Measurements from ENCODE around the gene SEMA3D. TPM values are rescaled to one million over a fixed set of nuclear protein-coding genes. Genes with fewer than 3 reads are reported as not detected.

Gene SEMA3D
- total RNA-seq, 1 donor from 2014 or later, result 4.5 TPM

GRCh38 chr7:85160223-85160622 lies 26.6 kb downstream of the SEMA3D start:
- Histone ChIP-seq H3K4me1 (no peaks in the 10 kb centered on the region), H3K9me3 (no peaks in the 10 kb centered on the region), H3K4me3 (no peak overlapping the region), H3K27me3 (no peaks in the 10 kb centered on the region), H3K27ac (no peak overlapping the region), H3K36me3 (no peaks in the 10 kb centered on the region)
- TF ChIP-seq CTCF (IDR thresholded peaks at IDR 0.05), result no peak
- intact Hi-C loops (cut with DNase I), result no loop called here
- no peak for DNase-seq (ENCODE audit: low spot score in 2 of 2)

- Histone ChIP-seq H3K36me3 (no peaks in the 10 kb centered on the region), H3K9me3 (no peaks in the 10 kb centered on the region), H3K4me1 (no peaks in the 10 kb centered on the region), H3K27me3 (no peaks in the 10 kb centered on the region), H3K4me3 (no peak overlapping the region), H3K27ac (no peak overlapping the region)
- intact Hi-C loops (cut with DNase I), result no loop called here
- no peak for DNase-seq (ENCODE audit: low spot score in 2 of 2)
- TF ChIP-seq CTCF (IDR thresholded peaks at IDR 0.05), result no peak
Observed at GRCh38 chr7:85159003-85159402, 27.9 kb downstream of the SEMA3D start.

- no peak for TF ChIP-seq CTCF (IDR thresholded peaks at IDR 0.05)
- H3K4me1 ChIP-seq, result no peaks in the 10 kb centered on the region
- no peaks in the 10 kb centered on the region for H3K27me3 ChIP-seq
- no peaks in the 10 kb centered on the region for H3K36me3 ChIP-seq
- no peak for DNase-seq (ENCODE audit: low spot score in 2 of 2)
- no peak overlapping the region for H3K4me3 ChIP-seq
- no peak overlapping the region for H3K27ac ChIP-seq
- intact Hi-C loops (cut with DNase I), result no loop called here
- H3K9me3 ChIP-seq, result no peaks in the 10 kb centered on the region
Observed at GRCh38 chr7:85156661-85157208, 30.1 kb downstream of the SEMA3D start.

GRCh38 chr7:85154282-85154937 lies 32.4 kb downstream of the SEMA3D start:
- no peak overlapping the region for H3K27ac ChIP-seq
- no peaks in the 10 kb centered on the region for H3K36me3 ChIP-seq
- H3K4me3 ChIP-seq, result no peak overlapping the region
- TF ChIP-seq CTCF (IDR thresholded peaks at IDR 0.05), result no peak
- H3K27me3 ChIP-seq, result no peaks in the 10 kb centered on the region
- H3K9me3 ChIP-seq, result no peaks in the 10 kb centered on the region
- no peak for DNase-seq (ENCODE audit: low spot score in 2 of 2)
- intact Hi-C loops (cut with DNase I), result no loop called here
- H3K4me1 ChIP-seq, result no peaks in the 10 kb centered on the region

- no peaks in the 10 kb centered on the region for H3K36me3 ChIP-seq
- no peak for TF ChIP-seq CTCF (IDR thresholded peaks at IDR 0.05)
- no peaks in the 10 kb centered on the region for H3K9me3 ChIP-seq
- no peak overlapping the region for H3K27ac ChIP-seq
- intact Hi-C loops (cut with DNase I), result no loop called here
- H3K4me1 ChIP-seq, result no peaks in the 10 kb centered on the region
- no peaks in the 10 kb centered on the region for H3K27me3 ChIP-seq
- DNase-seq (ENCODE audit: low spot score in 2 of 2), result no peak
- no peak overlapping the region for H3K4me3 ChIP-seq
Observed at GRCh38 chr7:85153715-85154114, 33.1 kb downstream of the SEMA3D start.
